ENCODE measurements around the gene PDZD7. TPM values are rescaled to one million over a fixed set of nuclear protein-coding genes. Genes with fewer than 3 reads are reported as not detected.

Gene PDZD7
- total and polyA plus RNA-seq, 2 of the 8 experiments (the other 6 are each of a cell fraction or from before 2014, with no cell fraction given), result 0.88 to 1.6 TPM

GRCh38 chr10:101028446-101029337 is 2.2 kb downstream of the PDZD7 start:
- H3K4ac ChIP-seq (replicated peaks; ENCODE audit: insufficient read length, low read depth, low read length), result peak overlapping the region; percentile 46
- H3K4me2 ChIP-seq (ENCODE audit: insufficient read depth in 1 of 2, low read depth in 2 of 2, low read length in 2 of 2), result peak overlapping the region in 1 of 2 experiments; percentile 91; a peak in 1 of 4 replicates
- FAIRE-seq, result no peak
- H3K23me2 ChIP-seq (ENCODE audit: low read depth, low read length), result peaks cover 17% of the 10 kb centered on the region
- POLR2A ChIA-PET (ENCODE audit: partially characterized antibody), result interaction anchor here (0.7 to 3.5 kb wide), 4 partner anchors 10 to 32 kb away, joined by 3 to 24 read pairs (median 3); partner anchors contain the start of gene LZTS2
- H4K91ac ChIP-seq (replicated peaks; ENCODE audit: insufficient read length, low read length), result no peak overlapping the region
- H4K20me1 ChIP-seq (replicated peaks in 1 of 2; ENCODE audit: control insufficient read depth in 1 of 2, insufficient read depth in 2 of 2, low read length in 2 of 2), result peaks cover 0 to 3% of the 10 kb centered on the region in 2 experiments
- H3K56ac ChIP-seq (replicated peaks; ENCODE audit: insufficient read length, low read depth, low read length), result no peak overlapping the region
- H3K36me3 ChIP-seq (ENCODE audit: control insufficient read depth in 2 of 4, insufficient read depth in 4 of 4, low read length in 3 of 4), result no peaks in the 10 kb centered on the region
- H3K79me2 ChIP-seq (ENCODE audit: control insufficient read depth in 1 of 2, insufficient read depth in 2 of 2, low read length in 2 of 2), result no peaks in the 10 kb centered on the region
- H4K5ac ChIP-seq (ENCODE audit: insufficient read length, low read depth, low read length), result no peak overlapping the region
- CTCF ChIA-PET (ENCODE audit: partially characterized antibody), result interaction anchor here (0.6 to 51.8 kb wide), 17 partner anchors 11 to 553 kb away, joined by 3 to 2176 read pairs (median 5); partner anchors contain the start of genes KAZALD1 and LZTS2
- no peaks in the 10 kb centered on the region; the same call in 1 of the 2 replicates for H3K79me1 ChIP-seq (ENCODE audit: low read depth, low read length)
- H2BK15ac ChIP-seq (ENCODE audit: low read length), result no peak overlapping the region
- no peak overlapping the region for H3K18ac ChIP-seq (ENCODE audit: extremely low read depth, low read length)
- H3K9ac ChIP-seq (replicated peaks in 1 of 4; ENCODE audit: extremely low read depth in 1 of 4, low read depth in 3 of 4, low read length in 3 of 4), result no peak overlapping the region
- no peak overlapping the region for H3K14ac ChIP-seq (ENCODE audit: insufficient read length)
- peaks cover 1 to 31% (median 26%) of the 10 kb centered on the region in 4 experiments for H3K27me3 ChIP-seq (replicated peaks in 1 of 4; ENCODE audit: control insufficient read depth in 3 of 4, extremely low read depth in 1 of 4, insufficient read depth in 3 of 4, low read length in 3 of 4)
- no peak overlapping the region for H2BK120ac ChIP-seq (replicated peaks; ENCODE audit: low read depth, low read length)
- no peak overlapping the region for H2BK20ac ChIP-seq (ENCODE audit: low read length)
- H3K4me3 ChIP-seq (ENCODE audit: extremely low read depth in 1 of 4, insufficient read depth in 2 of 4, low read depth in 3 of 4, low read length in 4 of 4), result no peak overlapping the region; a peak in 1 of 8 replicates
- H3K4me1 ChIP-seq (replicated peaks in 1 of 4; ENCODE audit: control insufficient read depth in 3 of 4, insufficient read depth in 4 of 4, low read length in 3 of 4), result peaks cover 0 to 26% (median 21%) of the 10 kb centered on the region in 4 experiments; a peak in 6 of 7 replicates
- no peak overlapping the region for H3K23ac ChIP-seq (ENCODE audit: insufficient read length)
- H2BK5ac ChIP-seq (ENCODE audit: low read depth, low read length), result no peak overlapping the region
- H2AK5ac ChIP-seq (ENCODE audit: low read depth, low read length), result no peak overlapping the region
- no peak overlapping the region for H3K27ac ChIP-seq (ENCODE audit: low read depth, low read length)
- no peak overlapping the region for H2AFZ ChIP-seq (ENCODE audit: low read length)
- 90% methylated on average over 6 of the region's 7 CpGs; no CpG with 5 or more reads in 1 of the 2 experiments for WGBS, 2 experiments (ENCODE audit: extremely low coverage in 1 of 2, insufficient coverage in 1 of 2, insufficient read length in 1 of 2, insufficient replicate concordance in 2 of 2, low coverage in 1 of 2, low lambda C conversion rate in 2 of 2, missing lambda C conversion rate in 1 of 2)
- H2BK12ac ChIP-seq (ENCODE audit: low read depth, low read length), result peak overlapping the region; percentile 39; the same call in 1 of the 2 replicates
- DNase-seq (ENCODE audit: low read depth in 1 of 2, low spot score in 2 of 2), result no peak
- no peak overlapping the region for H4K8ac ChIP-seq (ENCODE audit: extremely low read depth, insufficient read depth, low read length)
- H3K9me3 ChIP-seq (ENCODE audit: insufficient read depth in 2 of 2, low read depth in 1 of 2, low read length in 1 of 2), result no peaks in the 10 kb centered on the region
- TF ChIP-seq SIX5 (IDR thresholded peaks at IDR 0.05; ENCODE audit: low read depth, low read length), result no peak
- TF ChIP-seq SIN3A (conservative IDR thresholded peaks at IDR 0.05 in 1 of 2, IDR thresholded peaks at IDR 0.05 in 1 of 2; ENCODE audit: low read depth in 1 of 2, low read length in 2 of 2), result no peak
- TF ChIP-seq TEAD4 (IDR thresholded peaks at IDR 0.05; ENCODE audit: low read depth, low read length), result no peak
- TF ChIP-seq BACH1 (IDR thresholded peaks at IDR 0.05; ENCODE audit: low read length), result no peak
- TF ChIP-seq SAP30 (IDR thresholded peaks at IDR 0.05; ENCODE audit: insufficient read depth, insufficient replicate concordance, low read length), result no peak
- no peak for TF ChIP-seq SP4 (IDR thresholded peaks at IDR 0.05; ENCODE audit: low read length)
- TF ChIP-seq CHD1 (IDR thresholded peaks at IDR 0.05; ENCODE audit: low read depth, low read length), result no peak
- TF ChIP-seq ATF2 (IDR thresholded peaks at IDR 0.05; ENCODE audit: low read length), result no peak

All from H1 (cell line).